ENCODE measurements around the gene PDE3B. TPM values are rescaled to one million over a fixed set of nuclear protein-coding genes. Genes with fewer than 3 reads are reported as not detected.

The PDE3B gene
- total RNA-seq, 6 experiments from 2014 or later = 14.9 to 47.1 (median 28.8) TPM

DNA sequence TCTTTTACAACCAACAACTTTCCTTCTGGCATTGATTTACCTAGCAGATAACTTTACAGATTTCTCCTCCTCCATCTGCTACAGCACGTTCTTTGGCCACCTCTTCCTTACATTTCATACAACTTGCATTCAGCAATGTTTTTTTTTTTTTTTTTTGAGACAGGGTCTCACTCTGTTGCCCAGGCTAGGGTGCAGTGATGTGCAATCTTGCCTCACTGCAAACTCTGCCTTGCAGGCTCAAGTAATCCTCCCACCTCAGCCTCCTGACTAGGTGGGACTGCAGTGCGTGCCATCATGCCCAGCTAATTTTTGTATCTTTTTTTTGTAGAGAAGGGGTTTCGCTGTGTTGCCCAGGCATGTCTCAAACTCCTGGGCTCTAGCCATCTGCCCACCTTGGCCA is 6.5 kb downstream of the PDE3B start:
- no peak for ATAC-seq
- Histone ChIP-seq H3K4me3 (no peak overlapping the region), H3K4me1 (peaks cover 0 to 4% (median 2%) of the 10 kb centered on the region in 4 donors), H3K27ac (no peak overlapping the region), H3K9me3 (no peaks in the 10 kb centered on the region), H3K27me3 (no peaks in the 10 kb centered on the region), H3K36me3 (no peaks in the 10 kb centered on the region)
- TF ChIP-seq POLR2A (IDR thresholded peaks at IDR 0.05) = no peak
- TF ChIP-seq, protein P1, sequence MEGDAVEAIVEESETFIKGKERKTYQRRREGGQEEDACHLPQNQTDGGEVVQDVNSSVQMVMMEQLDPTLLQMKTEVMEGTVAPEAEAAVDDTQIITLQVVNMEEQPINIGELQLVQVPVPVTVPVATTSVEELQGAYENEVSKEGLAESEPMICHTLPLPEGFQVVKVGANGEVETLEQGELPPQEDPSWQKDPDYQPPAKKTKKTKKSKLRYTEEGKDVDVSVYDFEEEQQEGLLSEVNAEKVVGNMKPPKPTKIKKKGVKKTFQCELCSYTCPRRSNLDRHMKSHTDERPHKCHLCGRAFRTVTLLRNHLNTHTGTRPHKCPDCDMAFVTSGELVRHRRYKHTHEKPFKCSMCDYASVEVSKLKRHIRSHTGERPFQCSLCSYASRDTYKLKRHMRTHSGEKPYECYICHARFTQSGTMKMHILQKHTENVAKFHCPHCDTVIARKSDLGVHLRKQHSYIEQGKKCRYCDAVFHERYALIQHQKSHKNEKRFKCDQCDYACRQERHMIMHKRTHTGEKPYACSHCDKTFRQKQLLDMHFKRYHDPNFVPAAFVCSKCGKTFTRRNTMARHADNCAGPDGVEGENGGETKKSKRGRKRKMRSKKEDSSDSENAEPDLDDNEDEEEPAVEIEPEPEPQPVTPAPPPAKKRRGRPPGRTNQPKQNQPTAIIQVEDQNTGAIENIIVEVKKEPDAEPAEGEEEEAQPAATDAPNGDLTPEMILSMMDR (IDR thresholded peaks at IDR 0.05) = no peak
- no peak for DNase-seq
- intact Hi-C loops (cut with DNase I) = no loop called here
- 92% methylated on average over 3 of the region's 3 CpGs for WGBS (ENCODE audit: insufficient coverage, low coverage, low lambda C conversion rate, missing lambda C conversion rate)

DNA sequence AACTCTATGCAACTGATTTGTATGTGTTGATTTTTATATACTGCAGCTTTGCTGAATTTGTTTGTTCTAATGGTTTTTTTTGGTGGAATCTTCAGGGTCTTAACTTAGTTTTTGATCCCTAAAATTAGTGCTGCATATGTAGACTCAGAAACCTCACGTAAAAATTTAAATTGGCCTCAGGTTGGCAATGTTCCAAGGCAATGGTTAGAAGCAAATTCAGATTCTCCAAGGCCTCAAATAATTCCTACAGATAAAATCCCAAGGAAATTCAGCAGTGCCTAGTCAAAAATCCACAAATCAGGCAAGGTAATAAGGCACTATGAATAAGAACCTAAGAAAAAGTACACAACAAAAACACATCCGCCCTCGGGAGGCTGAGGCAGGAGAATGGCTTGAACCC is 9.5 kb downstream of the PDE3B start:
- Histone ChIP-seq H3K4me3 (no peak overlapping the region), H3K4me1 (peaks cover 0 to 9% (median 2%) of the 10 kb centered on the region in 4 donors), H3K27me3 (no peaks in the 10 kb centered on the region), H3K9me3 (no peaks in the 10 kb centered on the region), H3K27ac (no peak overlapping the region), H3K36me3 (no peaks in the 10 kb centered on the region)
- DNase-seq (no peak), ATAC-seq (no peak)
- TF ChIP-seq, protein P1 (IDR thresholded peaks at IDR 0.05) = no peak
- TF ChIP-seq POLR2A (IDR thresholded peaks at IDR 0.05) = no peak
- intact Hi-C loops (cut with DNase I) = no loop called here
- 90% methylated on average over 3 of the region's 3 CpGs for WGBS (ENCODE audit: insufficient coverage, low coverage, low lambda C conversion rate, missing lambda C conversion rate)

DNA sequence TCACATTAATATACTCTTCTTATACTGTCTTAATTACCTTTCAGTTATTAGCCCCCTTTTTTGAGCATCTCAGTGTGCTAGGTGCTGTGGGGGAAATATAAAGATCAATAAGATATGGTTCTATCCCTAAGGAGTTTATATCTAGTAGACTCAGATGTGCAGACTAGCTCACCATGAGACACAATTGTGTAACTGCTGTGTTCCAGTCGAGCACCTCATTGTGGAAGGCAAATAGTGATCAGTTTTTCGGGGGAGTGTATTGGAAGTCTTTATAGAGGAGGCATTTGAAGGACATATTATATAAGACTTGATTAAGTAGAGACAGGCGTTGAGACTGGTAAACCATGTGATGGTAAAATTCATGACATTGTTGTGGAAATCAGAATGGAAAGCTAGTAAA is 11.8 kb downstream of the PDE3B start:
- no peak overlapping the region for H3K4me3 ChIP-seq
- peaks cover 0 to 5% (median 0%) of the 10 kb centered on the region in 4 donors for H3K4me1 ChIP-seq
- ATAC-seq (no peak), DNase-seq (no peak)
- TF ChIP-seq POLR2A (IDR thresholded peaks at IDR 0.05) = no peak
- TF ChIP-seq, protein P1 (IDR thresholded peaks at IDR 0.05) = no peak
- H3K27me3 ChIP-seq = no peaks in the 10 kb centered on the region
- no peak overlapping the region for H3K27ac ChIP-seq
- no peaks in the 10 kb centered on the region for H3K36me3 ChIP-seq
- H3K9me3 ChIP-seq = no peaks in the 10 kb centered on the region
- intact Hi-C loops (cut with DNase I) = no loop called here
- WGBS (ENCODE audit: insufficient coverage, low coverage, low lambda C conversion rate, missing lambda C conversion rate) = 75% methylated on average over 3 of the region's 3 CpGs

DNA sequence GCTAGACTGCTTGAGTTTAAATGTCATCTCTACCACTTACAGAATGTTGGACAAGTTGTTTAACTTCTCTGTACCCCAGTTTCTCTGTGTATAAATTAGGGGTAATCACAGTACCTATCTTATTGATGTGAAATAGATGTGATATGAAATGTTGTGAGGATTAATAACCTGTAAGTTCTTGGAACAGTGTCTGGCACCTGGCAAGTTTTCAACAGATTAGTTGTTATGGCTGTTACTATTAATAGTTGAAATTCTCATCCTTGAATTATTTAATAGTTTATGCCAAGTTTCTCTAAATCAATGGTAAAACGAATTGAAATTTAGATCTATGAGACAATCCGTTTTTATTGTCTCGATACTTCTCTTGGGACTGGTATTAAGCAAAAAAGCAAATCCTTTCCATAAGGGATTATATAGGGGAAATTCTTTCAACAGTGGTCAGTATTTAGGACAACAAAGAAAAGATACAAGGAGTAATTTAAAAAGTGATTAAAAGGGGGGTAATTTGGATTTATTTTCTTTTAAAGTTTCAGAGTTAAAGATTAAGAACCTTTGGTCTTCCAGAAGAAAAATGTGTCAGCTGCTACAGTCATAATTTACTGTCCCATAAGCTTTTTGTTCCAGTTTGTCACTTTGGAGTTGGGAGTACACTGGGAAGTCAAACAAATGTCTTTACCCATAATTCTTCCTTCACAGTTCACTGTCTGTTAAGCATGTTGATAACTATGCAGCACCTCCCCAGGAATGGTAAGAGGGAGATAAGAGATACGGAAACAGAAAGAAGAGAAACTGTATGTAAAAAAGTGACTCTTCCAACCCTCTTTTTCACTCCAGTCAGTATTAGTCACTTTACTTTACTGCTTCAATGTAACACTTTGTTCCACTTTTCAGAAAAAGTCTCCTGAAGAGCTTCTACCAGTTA is 13.2 kb downstream of the PDE3B start:
- intact Hi-C loops (cut with DNase I) = no loop called here
- DNase-seq (no peak), ATAC-seq (peak in 3 of 4 donors; percentile 33 to 57 (median 57))
- no peaks in the 10 kb centered on the region for H3K27me3 ChIP-seq
- H3K4me1 ChIP-seq = peaks cover 0 to 5% (median 0%) of the 10 kb centered on the region in 4 donors
- no peak overlapping the region for H3K4me3 ChIP-seq
- no peaks in the 10 kb centered on the region for H3K9me3 ChIP-seq
- 40% methylated on average over 4 of the region's 4 CpGs for WGBS (ENCODE audit: insufficient coverage, low coverage, low lambda C conversion rate, missing lambda C conversion rate)
- peaks cover 0 to 3% (median 0%) of the 10 kb centered on the region in 4 donors for H3K36me3 ChIP-seq
- TF ChIP-seq, protein P1 (IDR thresholded peaks at IDR 0.05) = no peak
- TF ChIP-seq POLR2A (IDR thresholded peaks at IDR 0.05) = no peak
- no peak overlapping the region for H3K27ac ChIP-seq
